ENCODE measurements around the gene IGSF9. TPM values are rescaled to one million over a fixed set of nuclear protein-coding genes. Genes with fewer than 3 reads are reported as not detected.

The IGSF9 gene
- total and polyA plus RNA-seq, 4 donors, result 0.14 to 21.3 (median 16.1) TPM

DNA sequence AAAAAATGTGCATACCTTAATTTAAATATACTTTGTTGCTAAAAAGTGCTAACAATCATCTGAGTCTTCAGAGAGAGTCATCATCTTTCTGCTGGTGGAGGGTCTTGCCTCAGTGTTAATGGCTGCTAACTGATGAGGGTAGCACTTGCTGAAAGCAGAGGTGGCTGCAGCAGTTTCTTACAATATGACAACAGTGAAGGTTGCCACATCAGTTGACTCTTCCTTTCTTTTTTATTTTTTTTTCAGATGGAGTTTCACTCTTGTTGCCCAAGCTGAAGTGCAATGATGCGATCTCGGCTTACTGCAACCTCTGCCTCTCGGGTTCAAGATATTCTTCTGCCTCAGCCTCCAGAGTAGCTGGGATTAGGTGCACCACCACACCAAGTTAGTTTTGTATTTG is 42.9 kb downstream of the IGSF9 start:
- no peak overlapping the region for H3K4me3 ChIP-seq (ENCODE audit: low read depth in 1 of 3, low read length in 3 of 3)
- H3K9me3 ChIP-seq (ENCODE audit: control insufficient read depth in 4 of 4, low read length in 3 of 4), result no peaks in the 10 kb centered on the region
- H3K27me3 ChIP-seq (ENCODE audit: control insufficient read depth in 4 of 4, insufficient read depth in 4 of 4, low read length in 3 of 4), result no peaks in the 10 kb centered on the region
- peaks cover 0 to 6% (median 1%) of the 10 kb centered on the region in 4 donors for H3K4me1 ChIP-seq (ENCODE audit: control insufficient read depth in 4 of 4, insufficient read depth in 4 of 4, low read length in 3 of 4)
- TF ChIP-seq, protein P1, sequence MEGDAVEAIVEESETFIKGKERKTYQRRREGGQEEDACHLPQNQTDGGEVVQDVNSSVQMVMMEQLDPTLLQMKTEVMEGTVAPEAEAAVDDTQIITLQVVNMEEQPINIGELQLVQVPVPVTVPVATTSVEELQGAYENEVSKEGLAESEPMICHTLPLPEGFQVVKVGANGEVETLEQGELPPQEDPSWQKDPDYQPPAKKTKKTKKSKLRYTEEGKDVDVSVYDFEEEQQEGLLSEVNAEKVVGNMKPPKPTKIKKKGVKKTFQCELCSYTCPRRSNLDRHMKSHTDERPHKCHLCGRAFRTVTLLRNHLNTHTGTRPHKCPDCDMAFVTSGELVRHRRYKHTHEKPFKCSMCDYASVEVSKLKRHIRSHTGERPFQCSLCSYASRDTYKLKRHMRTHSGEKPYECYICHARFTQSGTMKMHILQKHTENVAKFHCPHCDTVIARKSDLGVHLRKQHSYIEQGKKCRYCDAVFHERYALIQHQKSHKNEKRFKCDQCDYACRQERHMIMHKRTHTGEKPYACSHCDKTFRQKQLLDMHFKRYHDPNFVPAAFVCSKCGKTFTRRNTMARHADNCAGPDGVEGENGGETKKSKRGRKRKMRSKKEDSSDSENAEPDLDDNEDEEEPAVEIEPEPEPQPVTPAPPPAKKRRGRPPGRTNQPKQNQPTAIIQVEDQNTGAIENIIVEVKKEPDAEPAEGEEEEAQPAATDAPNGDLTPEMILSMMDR (IDR thresholded peaks at IDR 0.05; ENCODE audit: low read depth, low read length, missing input control), result no peak
- TF ChIP-seq FOXA2 (IDR thresholded peaks at IDR 0.05) (no peak), YY1 (IDR thresholded peaks at IDR 0.05) (no peak), RXRA (IDR thresholded peaks at IDR 0.05) (no peak), TAF1 (conservative IDR thresholded peaks at IDR 0.05) (no peak), HNF4A (conservative IDR thresholded peaks at IDR 0.05) (no peak), HNF4G (IDR thresholded peaks at IDR 0.05) (no peak), SP1 (IDR thresholded peaks at IDR 0.05) (no peak)
- TF ChIP-seq, protein P2, sequence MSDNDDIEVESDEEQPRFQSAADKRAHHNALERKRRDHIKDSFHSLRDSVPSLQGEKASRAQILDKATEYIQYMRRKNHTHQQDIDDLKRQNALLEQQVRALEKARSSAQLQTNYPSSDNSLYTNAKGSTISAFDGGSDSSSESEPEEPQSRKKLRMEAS (IDR thresholded peaks at IDR 0.05), result no peak
- TF ChIP-seq, protein P3, sequence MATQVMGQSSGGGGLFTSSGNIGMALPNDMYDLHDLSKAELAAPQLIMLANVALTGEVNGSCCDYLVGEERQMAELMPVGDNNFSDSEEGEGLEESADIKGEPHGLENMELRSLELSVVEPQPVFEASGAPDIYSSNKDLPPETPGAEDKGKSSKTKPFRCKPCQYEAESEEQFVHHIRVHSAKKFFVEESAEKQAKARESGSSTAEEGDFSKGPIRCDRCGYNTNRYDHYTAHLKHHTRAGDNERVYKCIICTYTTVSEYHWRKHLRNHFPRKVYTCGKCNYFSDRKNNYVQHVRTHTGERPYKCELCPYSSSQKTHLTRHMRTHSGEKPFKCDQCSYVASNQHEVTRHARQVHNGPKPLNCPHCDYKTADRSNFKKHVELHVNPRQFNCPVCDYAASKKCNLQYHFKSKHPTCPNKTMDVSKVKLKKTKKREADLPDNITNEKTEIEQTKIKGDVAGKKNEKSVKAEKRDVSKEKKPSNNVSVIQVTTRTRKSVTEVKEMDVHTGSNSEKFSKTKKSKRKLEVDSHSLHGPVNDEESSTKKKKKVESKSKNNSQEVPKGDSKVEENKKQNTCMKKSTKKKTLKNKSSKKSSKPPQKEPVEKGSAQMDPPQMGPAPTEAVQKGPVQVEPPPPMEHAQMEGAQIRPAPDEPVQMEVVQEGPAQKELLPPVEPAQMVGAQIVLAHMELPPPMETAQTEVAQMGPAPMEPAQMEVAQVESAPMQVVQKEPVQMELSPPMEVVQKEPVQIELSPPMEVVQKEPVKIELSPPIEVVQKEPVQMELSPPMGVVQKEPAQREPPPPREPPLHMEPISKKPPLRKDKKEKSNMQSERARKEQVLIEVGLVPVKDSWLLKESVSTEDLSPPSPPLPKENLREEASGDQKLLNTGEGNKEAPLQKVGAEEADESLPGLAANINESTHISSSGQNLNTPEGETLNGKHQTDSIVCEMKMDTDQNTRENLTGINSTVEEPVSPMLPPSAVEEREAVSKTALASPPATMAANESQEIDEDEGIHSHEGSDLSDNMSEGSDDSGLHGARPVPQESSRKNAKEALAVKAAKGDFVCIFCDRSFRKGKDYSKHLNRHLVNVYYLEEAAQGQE (IDR thresholded peaks at IDR 0.05), result no peak
- no peak overlapping the region for H3K9ac ChIP-seq (ENCODE audit: low read depth in 1 of 2, low read length in 2 of 2)
- WGBS, result 90% methylated on average over 3 of the region's 3 CpGs
- H3K36me3 ChIP-seq (ENCODE audit: control insufficient read depth in 4 of 4, insufficient read depth in 3 of 4, low read depth in 1 of 4, low read length in 3 of 4), result no peaks in the 10 kb centered on the region
- DNase-seq (ENCODE audit: low spot score), result no peak
- no peak overlapping the region for H3K27ac ChIP-seq (ENCODE audit: low read depth in 1 of 2, low read length in 2 of 2)

DNA sequence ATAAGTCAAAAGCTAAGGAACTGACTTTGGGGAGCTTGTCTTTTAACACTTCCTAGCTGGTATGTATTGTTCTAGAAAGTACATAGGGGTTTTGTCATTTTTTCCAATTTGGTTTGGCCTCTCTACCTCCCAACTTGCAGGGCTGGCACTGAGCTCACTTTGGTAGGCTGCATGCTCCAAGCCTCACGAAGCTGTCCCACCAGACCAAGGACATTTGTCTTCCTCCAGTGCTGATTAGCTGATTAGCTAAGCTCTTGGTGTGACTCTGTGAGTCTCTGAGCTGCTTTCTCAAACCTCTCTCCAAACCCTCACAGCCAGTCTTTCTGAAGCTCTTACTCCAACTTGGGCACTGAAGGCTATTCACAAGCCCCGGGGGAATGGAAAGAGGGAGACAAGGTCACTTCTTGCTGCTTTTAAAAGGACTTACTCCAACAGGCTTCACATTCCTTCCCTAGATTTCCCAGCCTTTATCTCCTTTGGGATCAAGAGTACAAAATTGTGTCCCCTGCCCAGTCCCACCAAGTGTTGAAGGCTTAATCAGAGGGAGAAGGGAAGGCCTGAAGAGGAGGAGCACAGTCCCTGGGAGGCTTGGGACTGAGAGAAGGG is 44.6 kb downstream of the IGSF9 start:
- H3K36me3 ChIP-seq (ENCODE audit: control insufficient read depth in 4 of 4, insufficient read depth in 3 of 4, low read depth in 1 of 4, low read length in 3 of 4), result no peaks in the 10 kb centered on the region
- DNase-seq (ENCODE audit: low spot score), result no peak
- no peak overlapping the region for H3K9ac ChIP-seq (ENCODE audit: low read depth in 1 of 2, low read length in 2 of 2)
- no peak overlapping the region for H3K4me3 ChIP-seq (ENCODE audit: low read depth in 1 of 3, low read length in 3 of 3)
- TF ChIP-seq HNF4G (IDR thresholded peaks at IDR 0.05) (no peak), NR2F2 (IDR thresholded peaks at IDR 0.05) (no peak), TAF1 (conservative IDR thresholded peaks at IDR 0.05) (no peak), RXRA (IDR thresholded peaks at IDR 0.05) (no peak), GABPA (IDR thresholded peaks at IDR 0.05 in 1 of 2, conservative IDR thresholded peaks at IDR 0.05 in 1 of 2) (no peak), FOXA2 (IDR thresholded peaks at IDR 0.05) (no peak), YY1 (IDR thresholded peaks at IDR 0.05) (no peak), HNF4A (conservative IDR thresholded peaks at IDR 0.05) (no peak), SP1 (IDR thresholded peaks at IDR 0.05) (no peak), JUND (IDR thresholded peaks at IDR 0.05) (no peak)
- TF ChIP-seq, protein P1 (IDR thresholded peaks at IDR 0.05; ENCODE audit: low read depth, low read length, missing input control), result no peak
- TF ChIP-seq, protein P4, sequence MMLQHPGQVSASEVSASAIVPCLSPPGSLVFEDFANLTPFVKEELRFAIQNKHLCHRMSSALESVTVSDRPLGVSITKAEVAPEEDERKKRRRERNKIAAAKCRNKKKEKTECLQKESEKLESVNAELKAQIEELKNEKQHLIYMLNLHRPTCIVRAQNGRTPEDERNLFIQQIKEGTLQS (IDR thresholded peaks at IDR 0.05), result no peak
- TF ChIP-seq, protein P5, sequence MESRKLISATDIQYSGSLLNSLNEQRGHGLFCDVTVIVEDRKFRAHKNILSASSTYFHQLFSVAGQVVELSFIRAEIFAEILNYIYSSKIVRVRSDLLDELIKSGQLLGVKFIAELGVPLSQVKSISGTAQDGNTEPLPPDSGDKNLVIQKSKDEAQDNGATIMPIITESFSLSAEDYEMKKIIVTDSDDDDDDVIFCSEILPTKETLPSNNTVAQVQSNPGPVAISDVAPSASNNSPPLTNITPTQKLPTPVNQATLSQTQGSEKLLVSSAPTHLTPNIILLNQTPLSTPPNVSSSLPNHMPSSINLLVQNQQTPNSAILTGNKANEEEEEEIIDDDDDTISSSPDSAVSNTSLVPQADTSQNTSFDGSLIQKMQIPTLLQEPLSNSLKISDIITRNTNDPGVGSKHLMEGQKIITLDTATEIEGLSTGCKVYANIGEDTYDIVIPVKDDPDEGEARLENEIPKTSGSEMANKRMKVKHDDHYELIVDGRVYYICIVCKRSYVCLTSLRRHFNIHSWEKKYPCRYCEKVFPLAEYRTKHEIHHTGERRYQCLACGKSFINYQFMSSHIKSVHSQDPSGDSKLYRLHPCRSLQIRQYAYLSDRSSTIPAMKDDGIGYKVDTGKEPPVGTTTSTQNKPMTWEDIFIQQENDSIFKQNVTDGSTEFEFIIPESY (IDR thresholded peaks at IDR 0.05), result no peak
- TF ChIP-seq, protein P2 (IDR thresholded peaks at IDR 0.05), result no peak
- H3K27ac ChIP-seq (ENCODE audit: low read depth in 1 of 2, low read length in 2 of 2), result no peak overlapping the region
- H3K9me3 ChIP-seq (ENCODE audit: control insufficient read depth in 4 of 4, low read length in 3 of 4), result no peaks in the 10 kb centered on the region
- no peaks in the 10 kb centered on the region for H3K27me3 ChIP-seq (ENCODE audit: control insufficient read depth in 4 of 4, insufficient read depth in 4 of 4, low read length in 3 of 4)
- 93% methylated on average over 2 of the region's 2 CpGs for WGBS
- H3K4me1 ChIP-seq (ENCODE audit: control insufficient read depth in 4 of 4, insufficient read depth in 4 of 4, low read length in 3 of 4), result peaks cover 0 to 7% (median 3%) of the 10 kb centered on the region in 4 donors
